ENCODE data around the gene PLIN3. TPM values are rescaled to one million over a fixed set of nuclear protein-coding genes. Genes with fewer than 3 reads are reported as not detected.

Gene PLIN3
- total RNA-seq, 1 experiment from 2014 or later = 104 TPM

- Histone ChIP-seq H3K9me3 (ENCODE audit: insufficient read depth, low read depth) (no peaks in the 10 kb centered on the region), H3F3A (ENCODE audit: insufficient read depth, low read depth) (peaks cover 7% of the 10 kb centered on the region), H2AFZ (no peak overlapping the region; the same call in 1 of the 2 replicates), H3K4me1 (replicated peaks; ENCODE audit: insufficient read depth) (no peaks in the 10 kb centered on the region), H3K36me3 (ENCODE audit: low read depth) (no peaks in the 10 kb centered on the region), H3K4me3 (peak overlapping the region; percentile 81), H3K27ac (peak overlapping the region; percentile 54), H3K79me2 (ENCODE audit: low read depth) (peaks cover 11% of the 10 kb centered on the region), H3K9me2 (ENCODE audit: insufficient read depth) (no peaks in the 10 kb centered on the region), H4K20me1 (ENCODE audit: insufficient read depth) (no peaks in the 10 kb centered on the region), H3K4me2 (peak overlapping the region; percentile 87), H3K27me3 (ENCODE audit: insufficient read depth, low read depth) (no peaks in the 10 kb centered on the region)
- ChIA-PET POLR2A (ENCODE audit: unreplicated experiment) (no interaction called here), CTCF (no interaction called here)
- TF ChIP-seq EZH2 (IDR thresholded peaks at IDR 0.05; ENCODE audit: low read depth) = no peak
- DNase-seq = no peak
- intact Hi-C loops (cut with micrococcal nuclease; ENCODE audit: unreplicated experiment) = no loop called here
- TSS peak; percentile 73 for BruUV-seq (replicated peaks)
Measured at GRCh38 chr19:4830768-4831265, 36.6 kb downstream of the PLIN3 start.

GRCh38 chr19:4830332-4830731 is 37.1 kb downstream of the PLIN3 start:
- Histone ChIP-seq H3K27me3 (ENCODE audit: insufficient read depth, low read depth) (no peaks in the 10 kb centered on the region), H3F3A (ENCODE audit: insufficient read depth, low read depth) (peaks cover 7% of the 10 kb centered on the region), H3K9me3 (ENCODE audit: insufficient read depth, low read depth) (no peaks in the 10 kb centered on the region), H3K9me2 (ENCODE audit: insufficient read depth) (no peaks in the 10 kb centered on the region), H3K4me3 (peak overlapping the region; percentile 81; the same call in 1 of the 2 replicates), H3K79me2 (ENCODE audit: low read depth) (peaks cover 11% of the 10 kb centered on the region), H3K27ac (peak overlapping the region; percentile 54), H3K4me2 (peak overlapping the region; percentile 87), H2AFZ (no peak overlapping the region), H4K20me1 (ENCODE audit: insufficient read depth) (no peaks in the 10 kb centered on the region), H3K36me3 (ENCODE audit: low read depth) (no peaks in the 10 kb centered on the region), H3K4me1 (replicated peaks; ENCODE audit: insufficient read depth) (no peaks in the 10 kb centered on the region)
- ChIA-PET POLR2A (ENCODE audit: unreplicated experiment) (interaction anchor here (0.6 kb wide), 1 partner anchor 10 kb away, joined by 6 read pairs; no protein-coding TSS in a partner anchor), CTCF (no interaction called here)
- DNase-seq = no peak
- TF ChIP-seq CTCF (conservative IDR thresholded peaks at IDR 0.05) (no peak), EZH2 (IDR thresholded peaks at IDR 0.05; ENCODE audit: low read depth) (no peak)
- intact Hi-C loops (cut with micrococcal nuclease; ENCODE audit: unreplicated experiment) = no loop called here
- BruUV-seq (replicated peaks) = no TSS peak

DNA sequence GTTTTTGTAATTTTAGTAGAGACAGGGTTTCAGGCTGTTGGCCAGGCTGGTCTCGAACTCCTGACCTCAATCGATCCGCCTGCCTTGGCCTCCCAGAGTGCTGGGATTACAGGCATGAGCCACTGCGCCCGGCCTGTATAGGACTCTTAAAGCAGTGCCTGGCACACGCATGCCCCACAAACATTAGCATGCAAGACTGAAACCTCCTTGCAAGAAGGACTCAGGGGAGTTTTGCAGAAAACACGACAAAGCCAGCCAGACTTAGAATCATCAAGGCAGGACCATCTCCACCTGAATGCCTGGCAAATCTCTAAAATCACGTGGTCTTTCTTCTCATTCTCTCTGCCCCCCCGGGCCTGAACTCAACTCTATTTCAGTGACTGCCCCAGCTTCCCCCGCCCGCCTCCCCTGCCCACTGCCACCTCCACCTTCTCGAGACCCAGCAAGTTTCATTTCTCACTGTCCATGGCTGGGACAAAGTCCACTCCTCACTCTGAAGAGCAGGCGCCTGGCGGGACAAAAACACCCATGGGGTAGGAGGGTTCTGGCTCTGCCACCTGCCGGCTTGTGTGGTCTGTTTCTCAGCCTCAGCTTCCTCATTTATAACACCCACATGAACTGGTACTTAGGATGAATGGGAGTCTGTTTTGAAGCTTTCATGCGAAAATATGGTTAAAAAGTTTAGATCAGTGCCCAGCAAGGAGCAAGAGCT is 38.3 kb downstream of the PLIN3 start:
- Histone ChIP-seq H3F3A (ENCODE audit: insufficient read depth, low read depth) (peaks cover 7% of the 10 kb centered on the region), H3K9me2 (ENCODE audit: insufficient read depth) (no peaks in the 10 kb centered on the region), H3K79me2 (ENCODE audit: low read depth) (peaks cover 11% of the 10 kb centered on the region), H3K4me3 (no peak overlapping the region), H3K4me2 (no peak overlapping the region), H3K4me1 (replicated peaks; ENCODE audit: insufficient read depth) (no peaks in the 10 kb centered on the region), H4K20me1 (ENCODE audit: insufficient read depth) (no peaks in the 10 kb centered on the region), H3K27ac (no peak overlapping the region), H3K9me3 (ENCODE audit: insufficient read depth, low read depth) (no peaks in the 10 kb centered on the region), H2AFZ (no peak overlapping the region), H3K27me3 (ENCODE audit: insufficient read depth, low read depth) (no peaks in the 10 kb centered on the region), H3K36me3 (ENCODE audit: low read depth) (no peaks in the 10 kb centered on the region)
- CTCF ChIA-PET = no interaction called here
- no peak for DNase-seq
- TF ChIP-seq EZH2 (IDR thresholded peaks at IDR 0.05; ENCODE audit: low read depth) (no peak), CTCF (conservative IDR thresholded peaks at IDR 0.05) (no peak)
- POLR2A ChIA-PET (ENCODE audit: unreplicated experiment) = interaction anchor here (0.6 kb wide), 1 partner anchor 38 kb away, joined by 3 read pairs; no protein-coding TSS in a partner anchor
- BruUV-seq (replicated peaks) = no TSS peak
- intact Hi-C loops (cut with micrococcal nuclease; ENCODE audit: unreplicated experiment) = no loop called here
